Spleen (tissue), 7 donors: ENCODE measurements around the gene HIVEP3.

ENCODE experiments used
- POLR2A ChIP-seq, 3 donors: fragments of 450-650 bp; IDR thresholded peaks; one replicate each; pipeline ENCODE4 v1.5.1; 2017; ENCODE audit warnings: antibody characterized with exemption in 3 of 3, mild to moderate bottlenecking in 1 of 3
- POLR2AphosphoS5 ChIP-seq, 3 donors: sonication (generic); formaldehyde crosslinking; IDR thresholded peaks; one replicate each; pipeline ENCODE4 v1.5.1; 2017; ENCODE audit warnings: antibody characterized with exemption in 3 of 3
- TF ChIP-seq, protein P1 (sequence below), 11 experiments: fragments of 200-600 bp in 7 of 11; fragments of 450-650 bp in 4 of 11; sonication (generic) in 4 of 11; IDR thresholded peaks in 8 of 11; conservative IDR thresholded peaks in 3 of 11; 1 replicate in 7 of 11; 2 replicates in 4 of 11; pipeline versions ENCODE4 v1.4.0 to v1.8.0; 2016 to 2021; ENCODE audit warnings: antibody characterized with exemption in 11 of 11, inconsistent platforms in 4 of 11, mild to moderate bottlenecking in 1 of 11
- donor health status: DM: no; HTN: no; CAD: no; lungs with moderate emphysema.
- donor health status: DM: no; HTN: no; CAD: no.
- donor health status: DM: no; HTN: no; CAD: no.

GRCh38 chr1:41687007-41687406 lies 231.7 kb downstream of the HIVEP3 start:
- TF ChIP-seq, protein P1, sequence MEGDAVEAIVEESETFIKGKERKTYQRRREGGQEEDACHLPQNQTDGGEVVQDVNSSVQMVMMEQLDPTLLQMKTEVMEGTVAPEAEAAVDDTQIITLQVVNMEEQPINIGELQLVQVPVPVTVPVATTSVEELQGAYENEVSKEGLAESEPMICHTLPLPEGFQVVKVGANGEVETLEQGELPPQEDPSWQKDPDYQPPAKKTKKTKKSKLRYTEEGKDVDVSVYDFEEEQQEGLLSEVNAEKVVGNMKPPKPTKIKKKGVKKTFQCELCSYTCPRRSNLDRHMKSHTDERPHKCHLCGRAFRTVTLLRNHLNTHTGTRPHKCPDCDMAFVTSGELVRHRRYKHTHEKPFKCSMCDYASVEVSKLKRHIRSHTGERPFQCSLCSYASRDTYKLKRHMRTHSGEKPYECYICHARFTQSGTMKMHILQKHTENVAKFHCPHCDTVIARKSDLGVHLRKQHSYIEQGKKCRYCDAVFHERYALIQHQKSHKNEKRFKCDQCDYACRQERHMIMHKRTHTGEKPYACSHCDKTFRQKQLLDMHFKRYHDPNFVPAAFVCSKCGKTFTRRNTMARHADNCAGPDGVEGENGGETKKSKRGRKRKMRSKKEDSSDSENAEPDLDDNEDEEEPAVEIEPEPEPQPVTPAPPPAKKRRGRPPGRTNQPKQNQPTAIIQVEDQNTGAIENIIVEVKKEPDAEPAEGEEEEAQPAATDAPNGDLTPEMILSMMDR (IDR thresholded peaks at IDR 0.05 in 8 of 11, conservative IDR thresholded peaks at IDR 0.05 in 3 of 11): no peak
- no peak for TF ChIP-seq POLR2AphosphoS5 (IDR thresholded peaks at IDR 0.05)
- TF ChIP-seq POLR2A (IDR thresholded peaks at IDR 0.05): no peak
